ENCODE results near the gene PKP3.

Gene PKP3

GRCh38 chr11:357582-357981 is 36.4 kb upstream of the PKP3 start:
- no peak for TF ChIP-seq EZH2 (optimal IDR thresholded peaks at IDR 0.05; ENCODE audit: low read depth, low read length)
- TF ChIP-seq CTCF (IDR thresholded peaks at IDR 0.05; ENCODE audit: low read length), result no peak
- no peak for TF ChIP-seq EZH2phosphoT487 (IDR thresholded peaks at IDR 0.05; ENCODE audit: low read length)
- Histone ChIP-seq H2AFZ (ENCODE audit: low read length) (no peak overlapping the region), H3K4me2 (ENCODE audit: low read depth, low read length) (no peak overlapping the region), H3K4me1 (ENCODE audit: low read length) (no peaks in the 10 kb centered on the region), H3K9ac (ENCODE audit: low read length) (no peak overlapping the region), H3K4me3 (ENCODE audit: low read length) (no peak overlapping the region), H3K36me3 (replicated peaks; ENCODE audit: insufficient read depth, low read length) (no peaks in the 10 kb centered on the region), H3K79me2 (ENCODE audit: low read length) (no peaks in the 10 kb centered on the region), H3K9me2 (replicated peaks; ENCODE audit: insufficient read depth, low read length) (no peaks in the 10 kb centered on the region), H3K9me3 (replicated peaks; ENCODE audit: insufficient read depth, low read length) (no peaks in the 10 kb centered on the region), H3K27ac (ENCODE audit: low read length) (no peak overlapping the region), H4K20me1 (ENCODE audit: insufficient read depth, low read length) (no peaks in the 10 kb centered on the region), H3F3A (ENCODE audit: insufficient read depth, low read length) (no peaks in the 10 kb centered on the region), H3K27me3 (replicated peaks; ENCODE audit: insufficient read depth, low read length) (peaks cover 54% of the 10 kb centered on the region)
- no peak for DNase-seq

DNA sequence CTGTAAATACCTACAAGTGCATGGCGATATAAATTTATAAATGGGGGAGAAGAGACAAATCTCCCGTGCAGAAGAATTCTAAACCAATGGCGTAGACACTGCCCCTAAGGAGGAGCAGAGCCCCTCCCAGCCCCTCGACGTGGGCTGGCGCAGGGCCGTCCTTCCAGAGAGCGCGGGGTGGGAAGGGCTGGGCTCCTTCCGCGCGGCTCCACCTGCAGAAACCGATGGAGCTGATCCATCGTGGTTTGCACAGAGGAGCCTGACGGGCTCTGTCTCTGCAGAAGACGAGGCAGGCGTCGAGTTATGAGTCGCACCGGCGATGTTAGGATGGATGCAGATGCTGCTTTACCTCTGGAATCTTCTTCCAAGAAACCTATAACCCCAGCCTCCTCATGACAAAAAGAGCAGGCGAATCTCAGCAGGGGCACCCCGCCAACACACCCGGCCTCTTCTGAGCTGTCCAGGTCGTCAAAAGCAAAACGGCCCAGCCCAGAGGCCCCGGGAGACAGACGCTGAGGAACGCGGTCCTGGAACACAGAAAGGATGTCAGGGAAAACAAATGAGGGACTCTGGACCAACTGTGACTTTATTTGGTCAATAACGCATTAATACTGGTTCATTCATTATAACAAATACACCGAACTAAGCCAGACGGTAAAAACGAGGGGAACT is 35.7 kb upstream of the PKP3 start:
- Histone ChIP-seq H3K79me2 (ENCODE audit: low read length) (no peaks in the 10 kb centered on the region), H3F3A (ENCODE audit: insufficient read depth, low read length) (no peaks in the 10 kb centered on the region), H3K4me2 (ENCODE audit: low read depth, low read length) (no peak overlapping the region), H3K4me3 (ENCODE audit: low read length) (no peak overlapping the region), H3K27ac (ENCODE audit: low read length) (no peak overlapping the region), H2AFZ (ENCODE audit: low read length) (no peak overlapping the region), H3K4me1 (ENCODE audit: low read length) (no peaks in the 10 kb centered on the region), H3K9ac (ENCODE audit: low read length) (no peak overlapping the region), H3K36me3 (replicated peaks; ENCODE audit: insufficient read depth, low read length) (no peaks in the 10 kb centered on the region), H3K9me2 (replicated peaks; ENCODE audit: insufficient read depth, low read length) (no peaks in the 10 kb centered on the region), H3K27me3 (replicated peaks; ENCODE audit: insufficient read depth, low read length) (peaks cover 54% of the 10 kb centered on the region), H4K20me1 (ENCODE audit: insufficient read depth, low read length) (no peaks in the 10 kb centered on the region), H3K9me3 (replicated peaks; ENCODE audit: insufficient read depth, low read length) (no peaks in the 10 kb centered on the region)
- DNase-seq, result no peak
- TF ChIP-seq EZH2 (optimal IDR thresholded peaks at IDR 0.05; ENCODE audit: low read depth, low read length), result no peak
- no peak for TF ChIP-seq CTCF (IDR thresholded peaks at IDR 0.05; ENCODE audit: low read length)
- no peak for TF ChIP-seq EZH2phosphoT487 (IDR thresholded peaks at IDR 0.05; ENCODE audit: low read length)

DNA sequence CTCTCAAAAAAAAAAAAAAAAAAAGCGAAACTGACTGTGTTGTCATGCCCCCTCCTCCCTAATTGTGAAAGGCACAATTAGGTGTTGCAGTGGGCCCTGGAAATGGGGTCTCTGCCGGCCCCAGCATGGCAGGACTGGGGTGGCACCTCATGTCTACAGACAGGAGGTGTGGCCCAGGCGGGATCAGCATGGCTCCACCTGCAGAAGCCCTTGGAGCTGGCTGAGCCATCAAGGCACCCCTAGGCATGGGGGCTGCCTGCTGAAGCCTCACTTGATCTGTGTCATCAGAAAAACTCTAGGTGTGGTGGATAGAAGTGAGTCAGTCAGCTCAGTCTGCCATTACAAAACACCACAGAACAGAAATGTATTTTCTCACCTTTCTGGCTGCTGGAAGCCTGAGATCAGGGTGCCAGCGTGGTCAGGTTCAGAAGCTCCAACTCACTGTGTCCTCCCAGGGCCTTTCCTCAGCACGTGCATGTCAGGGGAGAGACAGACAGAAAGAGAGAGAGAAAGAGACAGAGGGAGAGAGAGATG is 34.8 kb upstream of the PKP3 start:
- H3K79me2 ChIP-seq (ENCODE audit: low read length), result no peaks in the 10 kb centered on the region
- H3K4me1 ChIP-seq (ENCODE audit: low read length), result 0 out of 2 replicates have a peak, but pooled peaks cover 2% of the 10 kb centered on the region
- no peak overlapping the region for H3K27ac ChIP-seq (ENCODE audit: low read length)

More for the DNA sequence above, 34.8 kb upstream of the PKP3 start:
- no peak overlapping the region for H3K4me2 ChIP-seq (ENCODE audit: low read depth, low read length)
- H3F3A ChIP-seq (ENCODE audit: insufficient read depth, low read length), result no peaks in the 10 kb centered on the region
- no peak overlapping the region for H2AFZ ChIP-seq (ENCODE audit: low read length)
- no peak for TF ChIP-seq EZH2 (optimal IDR thresholded peaks at IDR 0.05; ENCODE audit: low read depth, low read length)
- TF ChIP-seq CTCF (IDR thresholded peaks at IDR 0.05; ENCODE audit: low read length), result no peak
- no peak for TF ChIP-seq EZH2phosphoT487 (IDR thresholded peaks at IDR 0.05; ENCODE audit: low read length)
- no peaks in the 10 kb centered on the region for H3K9me2 ChIP-seq (replicated peaks; ENCODE audit: insufficient read depth, low read length)
- H3K4me3 ChIP-seq (ENCODE audit: low read length), result no peak overlapping the region
- H3K9ac ChIP-seq (ENCODE audit: low read length), result no peak overlapping the region
- no peak for DNase-seq
- peaks cover 54% of the 10 kb centered on the region for H3K27me3 ChIP-seq (replicated peaks; ENCODE audit: insufficient read depth, low read length)
- no peaks in the 10 kb centered on the region for H4K20me1 ChIP-seq (ENCODE audit: insufficient read depth, low read length)
- no peaks in the 10 kb centered on the region for H3K9me3 ChIP-seq (replicated peaks; ENCODE audit: insufficient read depth, low read length)
- H3K36me3 ChIP-seq (replicated peaks; ENCODE audit: insufficient read depth, low read length), result no peaks in the 10 kb centered on the region
